ENCODE results near the gene GIMAP8. TPM values are rescaled to one million over a fixed set of nuclear protein-coding genes. Genes with fewer than 3 reads are reported as not detected.
"Not testable (repeated sequence)": the region's sequence is repeated elsewhere in the genome, so short reads cannot be mapped to it uniquely, and the experiment has no call there.

GIMAP8 gene
- total and polyA plus RNA-seq, 10 donors: 10.9 to 96.0 (median 54.1) TPM

GRCh38 chr7:150479023-150479716 is 28.7 kb downstream of the GIMAP8 start:
- peak overlapping the region; percentile 59 to 90 (median 82) for H3K27ac ChIP-seq

GRCh38 chr7:150481186-150481920 is 30.9 kb downstream of the GIMAP8 start:
- peaks cover 0 to 39% (median 21%) of the 10 kb centered on the region in 6 donors for H3K36me3 ChIP-seq
- peak overlapping the region; percentile 69 to 90 (median 82) for H3K27ac ChIP-seq
- TF ChIP-seq, protein P1, sequence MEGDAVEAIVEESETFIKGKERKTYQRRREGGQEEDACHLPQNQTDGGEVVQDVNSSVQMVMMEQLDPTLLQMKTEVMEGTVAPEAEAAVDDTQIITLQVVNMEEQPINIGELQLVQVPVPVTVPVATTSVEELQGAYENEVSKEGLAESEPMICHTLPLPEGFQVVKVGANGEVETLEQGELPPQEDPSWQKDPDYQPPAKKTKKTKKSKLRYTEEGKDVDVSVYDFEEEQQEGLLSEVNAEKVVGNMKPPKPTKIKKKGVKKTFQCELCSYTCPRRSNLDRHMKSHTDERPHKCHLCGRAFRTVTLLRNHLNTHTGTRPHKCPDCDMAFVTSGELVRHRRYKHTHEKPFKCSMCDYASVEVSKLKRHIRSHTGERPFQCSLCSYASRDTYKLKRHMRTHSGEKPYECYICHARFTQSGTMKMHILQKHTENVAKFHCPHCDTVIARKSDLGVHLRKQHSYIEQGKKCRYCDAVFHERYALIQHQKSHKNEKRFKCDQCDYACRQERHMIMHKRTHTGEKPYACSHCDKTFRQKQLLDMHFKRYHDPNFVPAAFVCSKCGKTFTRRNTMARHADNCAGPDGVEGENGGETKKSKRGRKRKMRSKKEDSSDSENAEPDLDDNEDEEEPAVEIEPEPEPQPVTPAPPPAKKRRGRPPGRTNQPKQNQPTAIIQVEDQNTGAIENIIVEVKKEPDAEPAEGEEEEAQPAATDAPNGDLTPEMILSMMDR (IDR thresholded peaks at IDR 0.05 in 8 of 11, conservative IDR thresholded peaks at IDR 0.05 in 3 of 11): peak in 2 of 11 experiments; percentile 13 to 22
- no peak for TF ChIP-seq POLR2A (IDR thresholded peaks at IDR 0.05)
- TF ChIP-seq POLR2AphosphoS5 (IDR thresholded peaks at IDR 0.05): peak in 2 of 3 donors; percentile 52 to 83
- H3K4me1 ChIP-seq: peaks cover 27 to 98% (median 69%) of the 10 kb centered on the region in 6 donors
- H3K9me3 ChIP-seq: no peaks in the 10 kb centered on the region
- WGBS, 5 donors: 35 to 42% (median 37%) methylated on average over 9 of the region's 9 CpGs
- peak; percentile 79 for DNase-seq
- intact Hi-C loops (cut with DNase I; ENCODE audit: low total_unique reads): no loop called here
- peak overlapping the region in 1 of 8 donors; percentile 18 for H3K4me3 ChIP-seq
- no peaks in the 10 kb centered on the region for H3K27me3 ChIP-seq (replicated peaks in 1 of 7)

More at GRCh38 chr7:150479023-150479716, 28.7 kb downstream of the GIMAP8 start:
- WGBS, 5 donors: 60 to 80% (median 69%) methylated on average over 3 of the region's 3 CpGs
- H3K4me3 ChIP-seq: no peak overlapping the region
- DNase-seq: no peak
- H3K4me1 ChIP-seq: peaks cover 22 to 90% (median 55%) of the 10 kb centered on the region in 6 donors
- H3K9me3 ChIP-seq: no peaks in the 10 kb centered on the region
- H3K36me3 ChIP-seq: peaks cover 0 to 60% (median 28%) of the 10 kb centered on the region in 6 donors
- intact Hi-C loops (cut with DNase I; ENCODE audit: low total_unique reads): no loop called here
- no peaks in the 10 kb centered on the region for H3K27me3 ChIP-seq (replicated peaks in 1 of 7)
- TF ChIP-seq POLR2AphosphoS5 (IDR thresholded peaks at IDR 0.05) (no peak), POLR2A (IDR thresholded peaks at IDR 0.05) (no peak)
- TF ChIP-seq, protein P1 (IDR thresholded peaks at IDR 0.05 in 8 of 11, conservative IDR thresholded peaks at IDR 0.05 in 3 of 11): no peak

DNA sequence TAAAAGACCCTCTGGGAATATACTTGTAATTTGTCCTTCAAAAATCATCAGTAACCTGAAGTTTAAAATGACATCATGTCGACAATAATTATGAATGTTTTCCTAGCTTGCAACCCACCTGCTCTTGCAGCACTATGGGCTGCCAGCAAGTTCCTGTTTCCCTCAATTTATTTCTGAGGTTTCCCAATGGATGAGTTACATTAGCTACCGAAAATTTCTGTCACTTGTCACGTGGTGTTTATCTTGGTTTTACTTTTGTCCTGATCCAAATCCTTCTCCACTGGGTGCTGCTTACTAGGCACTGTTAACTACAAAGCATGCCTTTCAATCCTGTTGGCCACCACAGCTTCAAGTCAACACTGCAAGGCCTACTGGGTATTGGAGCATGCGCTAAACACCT is 31.5 kb downstream of the GIMAP8 start:
- WGBS, 5 donors: 42 to 61% (median 53%) methylated on average over 4 of the region's 4 CpGs

DNA sequence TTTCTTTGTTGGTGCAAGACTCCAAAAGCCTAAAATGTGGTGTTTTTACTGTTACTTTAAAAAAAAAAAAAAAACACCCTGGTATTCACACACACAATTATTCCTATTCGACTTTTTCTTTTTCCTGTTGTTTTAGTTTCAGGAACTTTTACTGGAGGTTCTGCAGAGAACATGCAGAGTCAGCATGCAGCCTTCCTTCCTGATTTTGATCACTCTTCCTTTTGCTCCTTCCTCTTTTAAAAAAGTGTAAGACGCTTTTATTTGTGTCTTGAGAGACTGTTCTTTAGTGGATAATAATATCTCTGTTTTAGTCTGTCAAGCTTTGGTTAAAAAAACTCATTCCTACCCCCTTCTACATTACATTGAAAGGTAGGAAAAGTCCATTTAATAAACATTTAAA is 33.1 kb downstream of the GIMAP8 start:
- intact Hi-C loops (cut with DNase I; ENCODE audit: low total_unique reads); H3K9me3 ChIP-seq; H3K27me3 ChIP-seq (replicated peaks in 1 of 7); DNase-seq: not testable (repeated sequence)
- Histone ChIP-seq H3K27ac (peak overlapping the region; percentile 69 to 90 (median 82)), H3K4me1 (peaks cover 27 to 100% (median 67%) of the 10 kb centered on the region in 6 donors), H3K36me3 (peaks cover 0 to 17% (median 2%) of the 10 kb centered on the region in 6 donors), H3K4me3 (peak overlapping the region in 3 of 8 donors; percentile 0 to 50 (median 1))
- 0 to 5% (median 3%) methylated on average over 2 of the region's 2 CpGs for WGBS, 5 donors

More for the DNA sequence above, 31.5 kb downstream of the GIMAP8 start:
- peaks cover 27 to 100% (median 69%) of the 10 kb centered on the region in 6 donors for H3K4me1 ChIP-seq
- H3K4me3 ChIP-seq: peak overlapping the region in 1 of 8 donors; percentile 18
- peaks cover 0 to 33% (median 16%) of the 10 kb centered on the region in 6 donors for H3K36me3 ChIP-seq
- TF ChIP-seq POLR2AphosphoS5 (IDR thresholded peaks at IDR 0.05) (no peak), POLR2A (IDR thresholded peaks at IDR 0.05) (no peak)
- TF ChIP-seq, protein P1 (IDR thresholded peaks at IDR 0.05 in 8 of 11, conservative IDR thresholded peaks at IDR 0.05 in 3 of 11): no peak
- intact Hi-C loops (cut with DNase I; ENCODE audit: low total_unique reads): no loop called here
- no peak for DNase-seq
- H3K27ac ChIP-seq: peak overlapping the region; percentile 69 to 90 (median 82)
- H3K9me3 ChIP-seq: no peaks in the 10 kb centered on the region
- H3K27me3 ChIP-seq (replicated peaks in 1 of 7): no peaks in the 10 kb centered on the region

- DNase-seq; H3K27me3 ChIP-seq (replicated peaks in 1 of 7); H3K9me3 ChIP-seq; intact Hi-C loops (cut with DNase I; ENCODE audit: low total_unique reads): not testable (repeated sequence)
- H3K27ac ChIP-seq: peak overlapping the region; percentile 69 to 90 (median 82)
- peaks cover 0 to 12% (median 0%) of the 10 kb centered on the region in 6 donors for H3K36me3 ChIP-seq
- 0 to 14% (median 5%) methylated on average over 3 of the region's 3 CpGs for WGBS, 5 donors
- H3K4me1 ChIP-seq: peaks cover 27 to 100% (median 63%) of the 10 kb centered on the region in 6 donors
- peak overlapping the region in 3 of 8 donors; percentile 0 to 50 (median 1) for H3K4me3 ChIP-seq
Observed at GRCh38 chr7:150484071-150484470, 33.6 kb downstream of the GIMAP8 start.
